ENCODE measurements around the gene CYP26A1. TPM values are rescaled to one million over a fixed set of nuclear protein-coding genes. Genes with fewer than 3 reads are reported as not detected.

The CYP26A1 gene
- total RNA-seq, 1 experiment from 2014 or later = 2.2 TPM

DNA sequence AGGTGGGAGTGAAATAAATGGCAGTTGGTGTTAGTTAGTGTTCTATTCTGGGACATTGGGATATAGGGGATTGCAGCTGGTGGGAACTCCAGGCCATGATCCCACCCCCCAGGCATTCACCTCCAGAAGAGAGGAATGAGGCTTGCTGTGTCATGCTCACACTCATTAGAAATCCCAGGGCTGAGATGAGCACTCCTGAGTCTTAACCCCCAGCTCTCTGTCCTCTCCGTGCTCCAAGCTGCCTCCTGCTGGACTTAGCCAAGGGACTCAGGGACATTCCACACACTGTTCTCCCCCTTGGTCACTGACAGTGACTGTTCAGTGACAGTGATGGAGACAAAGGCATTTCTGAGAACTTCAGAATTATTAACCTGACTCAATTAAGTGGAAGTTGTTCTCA, 21.5 kb downstream of the CYP26A1 start:
- Histone ChIP-seq H3K4me2 (no peak overlapping the region), H2AFZ (no peak overlapping the region), H3K9me2 (ENCODE audit: insufficient read depth) (no peaks in the 10 kb centered on the region; the same call in 1 of the 2 replicates), H3K27me3 (ENCODE audit: insufficient read depth, low read depth) (no peaks in the 10 kb centered on the region), H3K36me3 (ENCODE audit: low read depth) (no peaks in the 10 kb centered on the region), H4K20me1 (ENCODE audit: insufficient read depth) (no peaks in the 10 kb centered on the region), H3F3A (ENCODE audit: insufficient read depth, low read depth) (no peaks in the 10 kb centered on the region), H3K79me2 (ENCODE audit: low read depth) (no peaks in the 10 kb centered on the region), H3K9me3 (ENCODE audit: insufficient read depth, low read depth) (no peaks in the 10 kb centered on the region), H3K27ac (no peak overlapping the region), H3K4me1 (replicated peaks; ENCODE audit: insufficient read depth) (no peaks in the 10 kb centered on the region), H3K4me3 (no peak overlapping the region)
- intact Hi-C loops (cut with micrococcal nuclease; ENCODE audit: unreplicated experiment) = no loop called here
- no TSS peak for BruUV-seq (replicated peaks)
- ChIA-PET POLR2A (ENCODE audit: unreplicated experiment) (no interaction called here), CTCF (no interaction called here)
- TF ChIP-seq EZH2 (IDR thresholded peaks at IDR 0.05; ENCODE audit: low read depth) = no peak
- TF ChIP-seq, protein P1, sequence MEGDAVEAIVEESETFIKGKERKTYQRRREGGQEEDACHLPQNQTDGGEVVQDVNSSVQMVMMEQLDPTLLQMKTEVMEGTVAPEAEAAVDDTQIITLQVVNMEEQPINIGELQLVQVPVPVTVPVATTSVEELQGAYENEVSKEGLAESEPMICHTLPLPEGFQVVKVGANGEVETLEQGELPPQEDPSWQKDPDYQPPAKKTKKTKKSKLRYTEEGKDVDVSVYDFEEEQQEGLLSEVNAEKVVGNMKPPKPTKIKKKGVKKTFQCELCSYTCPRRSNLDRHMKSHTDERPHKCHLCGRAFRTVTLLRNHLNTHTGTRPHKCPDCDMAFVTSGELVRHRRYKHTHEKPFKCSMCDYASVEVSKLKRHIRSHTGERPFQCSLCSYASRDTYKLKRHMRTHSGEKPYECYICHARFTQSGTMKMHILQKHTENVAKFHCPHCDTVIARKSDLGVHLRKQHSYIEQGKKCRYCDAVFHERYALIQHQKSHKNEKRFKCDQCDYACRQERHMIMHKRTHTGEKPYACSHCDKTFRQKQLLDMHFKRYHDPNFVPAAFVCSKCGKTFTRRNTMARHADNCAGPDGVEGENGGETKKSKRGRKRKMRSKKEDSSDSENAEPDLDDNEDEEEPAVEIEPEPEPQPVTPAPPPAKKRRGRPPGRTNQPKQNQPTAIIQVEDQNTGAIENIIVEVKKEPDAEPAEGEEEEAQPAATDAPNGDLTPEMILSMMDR (conservative IDR thresholded peaks at IDR 0.05) = no peak
- DNase-seq = no peak

DNA sequence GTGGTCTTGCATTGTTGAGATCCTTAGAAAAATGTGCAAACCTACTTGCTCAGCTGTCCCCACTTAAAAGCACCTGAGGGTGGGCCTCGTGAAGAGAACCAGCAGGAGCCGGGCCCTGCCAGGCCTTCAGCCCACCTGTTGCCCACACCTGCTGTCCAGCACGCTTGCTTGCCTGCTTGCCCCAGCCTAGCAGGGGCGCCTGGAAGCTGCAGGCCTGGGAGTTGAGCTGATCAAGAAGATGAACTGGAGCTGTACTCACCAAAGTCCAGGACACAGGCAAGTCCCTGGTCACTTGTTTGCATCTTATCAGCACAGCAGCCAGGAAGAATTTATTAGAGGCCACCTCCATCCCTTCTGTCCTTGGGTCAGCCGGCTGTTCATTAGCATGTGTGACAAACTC, 23.2 kb downstream of the CYP26A1 start:
- no TSS peak for BruUV-seq (replicated peaks)
- H2AFZ ChIP-seq = no peak overlapping the region
- intact Hi-C loops (cut with micrococcal nuclease; ENCODE audit: unreplicated experiment) = no loop called here
- no peak overlapping the region for H3K4me3 ChIP-seq
- TF ChIP-seq, protein P1 (conservative IDR thresholded peaks at IDR 0.05) = no peak
- TF ChIP-seq EZH2 (IDR thresholded peaks at IDR 0.05; ENCODE audit: low read depth) = no peak
- no peaks in the 10 kb centered on the region; the same call in 1 of the 2 replicates for H3K9me2 ChIP-seq (ENCODE audit: insufficient read depth)
- H3K4me2 ChIP-seq = no peak overlapping the region
- no peaks in the 10 kb centered on the region for H3K9me3 ChIP-seq (ENCODE audit: insufficient read depth, low read depth)
- no peaks in the 10 kb centered on the region for H3K4me1 ChIP-seq (replicated peaks; ENCODE audit: insufficient read depth)
- no peaks in the 10 kb centered on the region for H3K79me2 ChIP-seq (ENCODE audit: low read depth)
- POLR2A ChIA-PET (ENCODE audit: unreplicated experiment) = no interaction called here
- H3K27ac ChIP-seq = no peak overlapping the region
- H3K27me3 ChIP-seq (ENCODE audit: insufficient read depth, low read depth) = no peaks in the 10 kb centered on the region
- CTCF ChIA-PET = no interaction called here
- no peaks in the 10 kb centered on the region for H4K20me1 ChIP-seq (ENCODE audit: insufficient read depth)
- H3K36me3 ChIP-seq (ENCODE audit: low read depth) = no peaks in the 10 kb centered on the region
- H3F3A ChIP-seq (ENCODE audit: insufficient read depth, low read depth) = no peaks in the 10 kb centered on the region
- no peak for DNase-seq

DNA sequence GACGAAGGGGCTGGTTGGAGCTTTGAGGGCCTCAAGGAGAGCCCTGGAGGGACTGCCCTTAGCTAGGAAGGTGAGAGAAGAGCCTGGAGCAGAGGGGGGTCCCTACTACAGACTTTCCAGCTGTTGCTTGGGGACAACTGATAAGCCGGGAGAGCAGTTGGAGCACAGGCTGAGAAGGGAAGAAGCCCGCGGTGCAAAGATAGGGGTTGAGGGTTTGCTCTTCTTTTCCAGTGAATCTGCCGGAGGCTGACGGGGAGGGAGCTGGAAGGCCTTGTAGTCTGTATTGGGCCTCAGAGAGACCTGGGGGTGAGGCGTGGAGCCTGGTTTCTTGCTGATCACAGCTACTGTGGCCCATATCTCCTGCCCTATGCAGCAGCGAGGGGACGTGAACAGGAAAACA, 23.7 kb downstream of the CYP26A1 start:
- Histone ChIP-seq H3K9me2 (ENCODE audit: insufficient read depth) (no peaks in the 10 kb centered on the region; the same call in 1 of the 2 replicates), H2AFZ (no peak overlapping the region), H3K36me3 (ENCODE audit: low read depth) (no peaks in the 10 kb centered on the region), H3K4me1 (replicated peaks; ENCODE audit: insufficient read depth) (no peaks in the 10 kb centered on the region), H3K4me3 (no peak overlapping the region), H3K27me3 (ENCODE audit: insufficient read depth, low read depth) (no peaks in the 10 kb centered on the region), H3K4me2 (no peak overlapping the region), H3K9me3 (ENCODE audit: insufficient read depth, low read depth) (no peaks in the 10 kb centered on the region), H3K27ac (no peak overlapping the region), H4K20me1 (ENCODE audit: insufficient read depth) (no peaks in the 10 kb centered on the region), H3F3A (ENCODE audit: insufficient read depth, low read depth) (no peaks in the 10 kb centered on the region), H3K79me2 (ENCODE audit: low read depth) (no peaks in the 10 kb centered on the region)
- intact Hi-C loops (cut with micrococcal nuclease; ENCODE audit: unreplicated experiment) = no loop called here
- ChIA-PET POLR2A (ENCODE audit: unreplicated experiment) (no interaction called here), CTCF (no interaction called here)
- no TSS peak for BruUV-seq (replicated peaks)
- TF ChIP-seq EZH2 (IDR thresholded peaks at IDR 0.05; ENCODE audit: low read depth) = no peak
- TF ChIP-seq, protein P1 (conservative IDR thresholded peaks at IDR 0.05) = no peak
- no peak for DNase-seq
